PC-9 (cell line): ENCODE measurements around the gene ZNF570.

Experiments used
- EZH2 ChIP-seq: fragments of 200-600 bp; sonication (generic); IDR thresholded peaks from 2 replicates; pipeline ENCODE4 v1.8.0; 2017; ENCODE audit warnings: antibody characterized with exemption, low read depth
- TF ChIP-seq, protein P1 (sequence below): fragments of 200-600 bp; sonication (generic); conservative IDR thresholded peaks from 2 replicates; pipeline ENCODE4 v1.6.1; 2017; ENCODE audit warnings: mixed run types, antibody characterized with exemption, mild to moderate bottlenecking, moderate library complexity

GRCh38 chr19:37466798-37467607, 2.2 kb upstream of the ZNF570 start, which contains the start of gene ZNF569:
- TF ChIP-seq, protein P1, sequence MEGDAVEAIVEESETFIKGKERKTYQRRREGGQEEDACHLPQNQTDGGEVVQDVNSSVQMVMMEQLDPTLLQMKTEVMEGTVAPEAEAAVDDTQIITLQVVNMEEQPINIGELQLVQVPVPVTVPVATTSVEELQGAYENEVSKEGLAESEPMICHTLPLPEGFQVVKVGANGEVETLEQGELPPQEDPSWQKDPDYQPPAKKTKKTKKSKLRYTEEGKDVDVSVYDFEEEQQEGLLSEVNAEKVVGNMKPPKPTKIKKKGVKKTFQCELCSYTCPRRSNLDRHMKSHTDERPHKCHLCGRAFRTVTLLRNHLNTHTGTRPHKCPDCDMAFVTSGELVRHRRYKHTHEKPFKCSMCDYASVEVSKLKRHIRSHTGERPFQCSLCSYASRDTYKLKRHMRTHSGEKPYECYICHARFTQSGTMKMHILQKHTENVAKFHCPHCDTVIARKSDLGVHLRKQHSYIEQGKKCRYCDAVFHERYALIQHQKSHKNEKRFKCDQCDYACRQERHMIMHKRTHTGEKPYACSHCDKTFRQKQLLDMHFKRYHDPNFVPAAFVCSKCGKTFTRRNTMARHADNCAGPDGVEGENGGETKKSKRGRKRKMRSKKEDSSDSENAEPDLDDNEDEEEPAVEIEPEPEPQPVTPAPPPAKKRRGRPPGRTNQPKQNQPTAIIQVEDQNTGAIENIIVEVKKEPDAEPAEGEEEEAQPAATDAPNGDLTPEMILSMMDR, result no peak
- TF ChIP-seq EZH2, result no peak
